22Rv1 (cell line): ENCODE results near the gene SPC24.

Experiments
- CTCF ChIP-seq: fragments of 450-650 bp; IDR thresholded peaks from 2 replicates; pipeline ENCODE4 v1.5.1; 2017; ENCODE audit warnings: mild to moderate bottlenecking
- ZFX ChIP-seq: fragments of 450-650 bp; IDR thresholded peaks from 2 replicates; pipeline ENCODE4 v1.6.1; 2017; ENCODE audit warnings: antibody characterized with exemption, borderline replicate concordance

GRCh38 chr19:11102944-11103343 is 52.6 kb downstream of the SPC24 start:
- no peak for TF ChIP-seq CTCF
- no peak for TF ChIP-seq ZFX
